BE2C (cell line): ENCODE data around the gene NHSL2.
A peak's percentile ranks its signal among the peaks of the same experiment; 100 is the strongest.

Experiments
- DNase-seq: peaks from one replicate; pipeline ENCODE4 v3.0.0-alpha.2; 2020
- H3K27me3 ChIP-seq: fragments of 250-450 bp; sonication (Bioruptor Pico); 2 replicates; pipeline ENCODE4 v1.5.1; 2020; ENCODE audit warnings: mild to moderate bottlenecking
- H3K36me3 ChIP-seq: fragments of 250-450 bp; sonication (Bioruptor Pico); 2 replicates; pipeline ENCODE4 v1.5.1; 2020; ENCODE audit warnings: mild to moderate bottlenecking
- H3K4me1 ChIP-seq: fragments of 250-450 bp; sonication (Bioruptor Pico); 2 replicates; pipeline ENCODE4 v1.5.1; 2020
- H3K4me3 ChIP-seq: 2 replicates; pipeline ENCODE4 v1.5.1; 2011; ENCODE audit warnings: low read depth, low read length
- H3K9me3 ChIP-seq: fragments of 250-450 bp; sonication (Bioruptor Pico); 2 replicates; pipeline ENCODE4 v1.5.1; 2020
- TF ChIP-seq, protein P1 (sequence below): IDR thresholded peaks from 2 replicates; pipeline ENCODE4 v1.5.1; 2012; ENCODE audit warnings: mild to moderate bottlenecking, low read depth, low read length

Gene NHSL2

DNA sequence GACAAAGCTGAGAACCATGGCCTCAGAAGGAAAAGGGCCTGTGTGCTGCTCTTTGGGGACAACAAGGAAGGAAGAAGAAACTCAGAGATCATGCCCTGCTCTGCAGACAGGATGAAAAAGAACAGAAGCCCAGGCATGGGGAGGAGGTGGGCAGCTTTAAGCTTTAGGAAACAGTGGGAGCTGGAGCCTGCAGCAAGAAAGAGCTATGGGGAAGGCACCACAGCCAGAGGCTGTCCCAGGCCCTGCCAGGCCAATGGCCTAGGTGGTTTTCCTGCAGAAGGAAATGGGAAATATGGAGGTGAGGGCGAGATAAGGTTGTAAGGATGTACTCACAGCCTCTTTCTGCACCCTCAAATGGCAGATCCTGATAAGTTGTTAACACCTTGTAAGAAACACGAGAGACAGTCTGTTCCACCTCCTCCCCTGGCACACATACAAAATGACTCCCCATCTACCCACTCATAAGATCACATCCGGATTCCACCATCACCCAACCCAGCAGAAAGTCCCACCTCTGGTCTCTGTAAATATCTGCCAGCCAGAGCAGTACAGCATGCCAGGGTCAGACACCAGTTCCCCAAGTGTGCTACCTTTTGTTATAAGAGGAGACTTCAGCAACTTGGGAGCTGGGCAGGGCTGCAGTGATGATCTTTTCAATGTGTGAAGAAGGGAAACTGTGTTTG is 115.8 kb downstream of the NHSL2 start:
- H3K9me3 ChIP-seq, result no peaks in the 10 kb centered on the region
- no peaks in the 10 kb centered on the region for H3K27me3 ChIP-seq
- peaks cover 15% of the 10 kb centered on the region for H3K4me1 ChIP-seq
- no peak for DNase-seq
- no peak overlapping the region for H3K4me3 ChIP-seq
- H3K36me3 ChIP-seq, result no peaks in the 10 kb centered on the region
- TF ChIP-seq, protein P1, sequence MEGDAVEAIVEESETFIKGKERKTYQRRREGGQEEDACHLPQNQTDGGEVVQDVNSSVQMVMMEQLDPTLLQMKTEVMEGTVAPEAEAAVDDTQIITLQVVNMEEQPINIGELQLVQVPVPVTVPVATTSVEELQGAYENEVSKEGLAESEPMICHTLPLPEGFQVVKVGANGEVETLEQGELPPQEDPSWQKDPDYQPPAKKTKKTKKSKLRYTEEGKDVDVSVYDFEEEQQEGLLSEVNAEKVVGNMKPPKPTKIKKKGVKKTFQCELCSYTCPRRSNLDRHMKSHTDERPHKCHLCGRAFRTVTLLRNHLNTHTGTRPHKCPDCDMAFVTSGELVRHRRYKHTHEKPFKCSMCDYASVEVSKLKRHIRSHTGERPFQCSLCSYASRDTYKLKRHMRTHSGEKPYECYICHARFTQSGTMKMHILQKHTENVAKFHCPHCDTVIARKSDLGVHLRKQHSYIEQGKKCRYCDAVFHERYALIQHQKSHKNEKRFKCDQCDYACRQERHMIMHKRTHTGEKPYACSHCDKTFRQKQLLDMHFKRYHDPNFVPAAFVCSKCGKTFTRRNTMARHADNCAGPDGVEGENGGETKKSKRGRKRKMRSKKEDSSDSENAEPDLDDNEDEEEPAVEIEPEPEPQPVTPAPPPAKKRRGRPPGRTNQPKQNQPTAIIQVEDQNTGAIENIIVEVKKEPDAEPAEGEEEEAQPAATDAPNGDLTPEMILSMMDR, result no peak

DNA sequence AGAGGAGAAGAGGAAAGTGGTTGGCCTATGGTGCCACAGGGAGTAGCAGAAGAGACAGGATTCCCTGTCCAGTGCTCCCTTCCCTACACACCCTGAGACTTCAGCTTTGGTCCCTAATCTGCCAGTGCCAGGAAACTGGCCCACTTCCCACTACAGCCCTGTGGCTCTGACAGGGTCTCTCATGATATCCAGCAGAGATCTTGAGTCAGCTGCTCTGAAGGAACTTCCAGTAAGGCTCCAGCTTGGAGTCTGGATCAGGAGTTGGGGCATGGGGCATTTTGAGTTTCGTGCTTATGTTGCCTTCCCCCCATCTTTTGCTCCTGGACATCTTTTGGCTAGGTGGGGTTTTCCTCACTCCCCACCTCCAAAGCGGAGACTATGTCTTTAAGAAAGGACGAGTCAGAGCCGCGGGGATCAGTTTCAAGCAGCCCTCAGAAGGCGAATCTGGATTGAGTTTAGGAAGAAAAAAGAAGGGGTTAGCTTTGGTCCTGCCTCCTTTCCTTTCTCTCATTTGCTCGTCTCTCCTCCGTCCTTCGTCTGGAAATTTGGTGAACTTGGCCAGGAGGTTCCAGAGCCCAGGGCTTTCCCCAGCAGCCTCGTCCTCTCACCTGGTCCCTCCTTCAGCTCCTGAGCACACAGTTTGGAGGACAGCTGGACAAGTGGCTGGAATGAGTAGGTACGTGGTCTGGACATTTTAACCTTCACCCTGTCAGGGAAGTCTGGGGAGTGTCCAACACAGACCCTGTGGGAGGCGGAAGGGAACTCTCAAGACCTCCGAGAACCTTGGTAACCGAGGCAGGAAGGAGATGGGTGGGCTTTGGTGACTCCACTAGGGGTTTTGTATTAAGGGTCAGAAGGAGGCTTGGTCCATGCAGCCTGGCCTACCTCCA is 116.6 kb downstream of the NHSL2 start:
- TF ChIP-seq, protein P1, result no peak
- H3K36me3 ChIP-seq, result no peaks in the 10 kb centered on the region
- peaks cover 15% of the 10 kb centered on the region for H3K4me1 ChIP-seq
- no peak overlapping the region for H3K4me3 ChIP-seq
- no peak for DNase-seq
- no peaks in the 10 kb centered on the region for H3K9me3 ChIP-seq
- H3K27me3 ChIP-seq, result no peaks in the 10 kb centered on the region

DNA sequence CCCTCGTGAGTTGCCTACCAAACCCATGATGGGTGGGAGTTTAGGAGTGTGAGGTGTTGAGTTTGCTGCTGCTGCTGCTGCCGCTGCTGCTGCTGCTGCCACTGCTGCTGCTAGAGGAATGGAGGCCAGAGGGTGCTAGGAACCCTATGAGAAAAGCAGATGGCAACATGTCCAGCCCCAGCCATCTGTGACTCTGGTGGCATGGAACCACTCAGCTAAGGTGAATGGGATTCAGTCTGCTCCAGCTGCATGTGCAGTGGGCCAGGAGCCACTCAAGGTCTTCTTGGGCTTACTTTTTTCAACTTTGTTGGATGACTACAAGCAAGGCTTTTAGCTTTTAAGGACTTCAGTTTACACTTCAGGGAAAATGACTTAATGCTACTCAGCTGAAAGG is 117.3 kb downstream of the NHSL2 start:
- TF ChIP-seq, protein P1, result no peak
- no peak overlapping the region for H3K4me3 ChIP-seq
- DNase-seq, result no peak

DNA sequence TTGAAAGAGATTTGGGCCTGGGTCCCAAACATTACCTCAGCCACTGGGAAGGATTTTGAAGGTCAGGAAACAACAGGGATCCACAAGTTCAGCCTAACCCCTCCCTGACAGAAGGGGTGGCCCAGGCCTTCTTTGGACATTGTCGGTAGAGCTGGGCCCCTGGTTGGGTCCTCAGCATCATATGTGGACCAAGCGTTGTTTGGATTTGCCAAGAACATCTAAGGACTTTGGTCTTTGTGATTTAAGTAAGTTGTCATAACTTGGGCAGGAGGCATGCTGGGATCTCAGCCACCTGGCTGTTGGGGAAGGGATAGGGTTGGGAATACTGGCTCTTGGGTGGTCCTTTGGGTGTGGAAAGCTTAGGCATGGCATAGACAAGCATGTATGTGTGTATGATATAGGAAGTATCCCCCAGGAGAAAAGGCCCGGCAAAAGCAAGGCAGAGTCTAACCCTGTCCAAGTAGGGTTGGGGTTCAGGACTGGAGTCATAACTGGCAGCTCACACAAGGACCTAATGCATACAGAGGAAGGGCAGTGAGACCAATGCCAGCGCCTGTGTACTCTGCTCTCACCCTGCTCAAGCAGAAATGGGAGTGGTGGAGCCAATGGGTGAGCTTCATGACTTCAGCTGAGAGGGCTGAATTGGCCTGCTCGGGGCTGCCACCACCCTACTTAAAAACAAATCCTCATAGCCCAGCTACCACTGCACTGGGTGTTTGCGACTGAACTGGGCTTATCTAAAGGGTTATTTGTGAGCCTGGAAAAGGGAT is 118.2 kb downstream of the NHSL2 start:
- TF ChIP-seq, protein P1, result no peak
- DNase-seq, result no peak
- Histone ChIP-seq H3K9me3 (no peaks in the 10 kb centered on the region), H3K4me3 (no peak overlapping the region), H3K4me1 (peaks cover 15% of the 10 kb centered on the region), H3K36me3 (no peaks in the 10 kb centered on the region), H3K27me3 (no peaks in the 10 kb centered on the region)

More for the DNA sequence above, 117.3 kb downstream of the NHSL2 start:
- peaks cover 15% of the 10 kb centered on the region for H3K4me1 ChIP-seq
- no peaks in the 10 kb centered on the region for H3K27me3 ChIP-seq
- no peaks in the 10 kb centered on the region for H3K36me3 ChIP-seq
- no peaks in the 10 kb centered on the region for H3K9me3 ChIP-seq

DNA sequence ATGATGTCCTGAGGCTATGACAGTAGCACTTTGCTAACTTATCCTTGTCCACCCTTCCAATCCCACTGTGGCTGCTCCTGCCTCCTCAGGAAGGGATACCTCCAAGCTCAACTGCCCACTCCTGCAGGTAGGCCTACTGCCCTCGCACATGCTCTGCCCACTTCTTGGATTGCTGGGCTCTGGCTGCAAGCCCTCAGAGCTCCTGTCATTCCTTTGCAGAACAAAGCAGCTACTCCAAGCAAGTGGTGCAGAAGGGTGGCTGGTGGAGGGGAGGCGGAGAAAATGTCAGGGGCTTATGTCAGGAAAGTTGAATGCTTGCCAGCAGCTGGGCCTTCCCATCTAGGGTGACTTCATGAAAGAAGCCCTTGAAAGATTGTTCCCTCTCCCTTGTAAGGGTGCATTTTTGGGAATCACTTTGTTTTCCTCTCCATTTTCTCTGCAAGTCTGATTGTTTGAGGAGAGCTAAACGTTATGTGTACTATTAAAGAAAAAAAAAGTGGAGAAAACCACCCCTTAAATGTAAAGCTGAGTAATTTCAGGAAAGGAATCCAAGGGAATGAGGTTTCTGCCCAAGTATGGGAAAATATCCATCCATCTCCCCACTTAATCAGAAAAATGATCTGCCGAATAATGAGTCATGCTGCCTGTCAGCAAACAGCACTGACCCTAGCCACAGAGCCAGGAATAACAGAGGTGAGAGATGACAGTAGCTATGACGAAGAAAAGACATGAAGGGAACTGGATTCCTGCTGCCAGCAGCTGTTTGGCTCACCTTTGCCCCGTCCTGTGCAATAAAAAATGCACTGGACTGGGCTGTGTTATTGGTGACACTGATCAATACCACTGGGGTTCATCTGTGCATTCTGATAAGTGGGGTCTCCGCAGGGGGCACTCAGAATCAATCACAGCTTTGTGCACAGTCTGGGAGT is 119.1 kb downstream of the NHSL2 start:
- no peaks in the 10 kb centered on the region for H3K27me3 ChIP-seq
- peaks cover 15% of the 10 kb centered on the region for H3K4me1 ChIP-seq
- no peak overlapping the region for H3K4me3 ChIP-seq
- H3K36me3 ChIP-seq, result no peaks in the 10 kb centered on the region
- TF ChIP-seq, protein P1, result no peak
- peak; percentile 60 for DNase-seq
- no peaks in the 10 kb centered on the region for H3K9me3 ChIP-seq
